Measurements from ENCODE around the gene CYB561D1. TPM values are rescaled to one million over a fixed set of nuclear protein-coding genes. Genes with fewer than 3 reads are reported as not detected.

CYB561D1 gene
- total RNA-seq, 4 donors from 2014 or later = 10.5 to 37.4 (median 17.3) TPM

- Histone ChIP-seq H3K27me3 (no peaks in the 10 kb centered on the region), H3K36me3 (no peaks in the 10 kb centered on the region), H3K27ac (no peak overlapping the region), H3K4me3 (no peak overlapping the region), H3K9me3 (no peaks in the 10 kb centered on the region), H3K4me1 (peaks cover 0 to 15% (median 12%) of the 10 kb centered on the region in 4 donors)
- intact Hi-C loops (cut with DNase I; ENCODE audit: low total_unique reads) (no loop called here), in situ Hi-C loops (cut with MboI; ENCODE audit: low pct_ligation_motif_present in 1 of 4, low pct_unique_long_range_greater_than_20kb in 1 of 4, low sequenced_read_pairs in 3 of 4) (loop anchor here (5.0 to 25.0 kb wide), 5 partner anchors 82 to 445 kb away; partner anchors contain the start of gene AHCYL1 (in 4 of the 4))
- TF ChIP-seq CTCF (IDR thresholded peaks at IDR 0.05) = no peak
- TF ChIP-seq EP300 (IDR thresholded peaks at IDR 0.05; ENCODE audit: low read depth) = no peak
- no peak for TF ChIP-seq POLR2A (IDR thresholded peaks at IDR 0.05)
- TF ChIP-seq POLR2AphosphoS5 (IDR thresholded peaks at IDR 0.05) = no peak
- 84 to 92% methylated on average over 4 to 10 of the region's 10 CpGs for WGBS, 2 donors (ENCODE audit: low coverage in 1 of 2)
- no peak for DNase-seq
Observed at GRCh38 chr1:109542657-109543056, 48.8 kb downstream of the CYB561D1 start.

GRCh38 chr1:109543283-109543987 lies 49.5 kb downstream of the CYB561D1 start:
- intact Hi-C loops (cut with DNase I; ENCODE audit: low total_unique reads) = no loop called here
- Histone ChIP-seq H3K27me3 (no peaks in the 10 kb centered on the region), H3K4me3 (no peak overlapping the region), H3K9me3 (no peaks in the 10 kb centered on the region), H3K27ac (no peak overlapping the region), H3K4me1 (peaks cover 0 to 16% (median 13%) of the 10 kb centered on the region in 4 donors), H3K36me3 (no peaks in the 10 kb centered on the region)
- DNase-seq = no peak
- WGBS, 2 donors (ENCODE audit: low coverage in 1 of 2) = 84% methylated on average over 24 of the region's 24 CpGs; no CpG with 5 or more reads in 1 of the 2 donors
- no peak for TF ChIP-seq EP300 (IDR thresholded peaks at IDR 0.05; ENCODE audit: low read depth)
- no peak for TF ChIP-seq POLR2AphosphoS5 (IDR thresholded peaks at IDR 0.05)
- TF ChIP-seq POLR2A (IDR thresholded peaks at IDR 0.05) = no peak
- TF ChIP-seq CTCF (IDR thresholded peaks at IDR 0.05) = no peak
- in situ Hi-C loops (cut with MboI; ENCODE audit: low pct_ligation_motif_present in 1 of 4, low pct_unique_long_range_greater_than_20kb in 1 of 4, low sequenced_read_pairs in 3 of 4) = loop anchor here (5.0 to 25.0 kb wide), 5 partner anchors 81 to 444 kb away; partner anchors contain the start of gene AHCYL1 (in 4 of the 4)

- peaks cover 0 to 16% (median 13%) of the 10 kb centered on the region in 4 donors for H3K4me1 ChIP-seq
- 50 to 79% methylated on average over 2 to 14 of the region's 14 CpGs for WGBS, 2 donors (ENCODE audit: low coverage in 1 of 2)
- H3K9me3 ChIP-seq = no peaks in the 10 kb centered on the region
- H3K27ac ChIP-seq = no peak overlapping the region
- no peaks in the 10 kb centered on the region for H3K27me3 ChIP-seq
- H3K36me3 ChIP-seq = no peaks in the 10 kb centered on the region
- DNase-seq = no peak
- TF ChIP-seq CTCF (IDR thresholded peaks at IDR 0.05) (no peak), POLR2A (IDR thresholded peaks at IDR 0.05) (no peak), EP300 (IDR thresholded peaks at IDR 0.05; ENCODE audit: low read depth) (no peak), POLR2AphosphoS5 (IDR thresholded peaks at IDR 0.05) (no peak)
- in situ Hi-C loops (cut with MboI; ENCODE audit: low pct_ligation_motif_present in 1 of 4, low pct_unique_long_range_greater_than_20kb in 1 of 4, low sequenced_read_pairs in 3 of 4) = loop anchor here (5.0 to 25.0 kb wide), 5 partner anchors 81 to 443 kb away; partner anchors contain the start of gene AHCYL1 (in 4 of the 4)
- H3K4me3 ChIP-seq = no peak overlapping the region
- intact Hi-C loops (cut with DNase I; ENCODE audit: low total_unique reads) = no loop called here
Observed at GRCh38 chr1:109543988-109544735, 50.3 kb downstream of the CYB561D1 start.
